SK-N-SH (cell line): ENCODE data around the gene ZBTB43. TPM values are rescaled to one million over a fixed set of nuclear protein-coding genes. Genes with fewer than 3 reads are reported as not detected.
A peak's percentile ranks its signal among the peaks of the same experiment; 100 is the strongest.

Experiments
- CTCF ChIA-PET: fragments of 300-600, 350-600 bp; formaldehyde crosslinking; extraction: SDS; loops from one replicate; lab custom pipeline; 2021; lab: Yijun Ruan, JAX
- POLR2A ChIA-PET: fragments of 350-600 bp; sonication (Branson Sonifier 250); formaldehyde crosslinking; extraction: SDS; loops from one replicate; lab custom pipeline; 2020; ENCODE audit warnings: antibody characterized with exemption, inconsistent platforms; lab: Yijun Ruan, JAX
- DNase-seq: peaks from one replicate; pipeline ENCODE4 v3.0.0; 2012
- H2AFZ ChIP-seq: fragments of 200-600 bp; sonication (generic); 2 replicates; pipeline ENCODE4 v1.8.1; 2016; ENCODE audit warnings: antibody characterized with exemption, mild to moderate bottlenecking, low read depth
- H3F3A ChIP-seq: fragments of 200-600 bp; sonication (generic); replicated peaks from 2 replicates; pipeline ENCODE3; 2016; ENCODE audit warnings: antibody characterized with exemption, mild to moderate bottlenecking; ENCODE audit not compliant: insufficient read depth
- H3K27ac ChIP-seq, 2 experiments: fragments of 200-500 bp in 1 of 2; fragments of 200-600 bp in 1 of 2; sonication (Bioruptor generic) in 1 of 2; sonication (generic), shearing (Covaris generic) in 1 of 2; 2 replicates each; pipeline versions ENCODE4 v1.5.1 to v1.6.1; 2014 to 2016; ENCODE audit warnings: low read depth in 2 of 2, inconsistent platforms in 1 of 2, low read length in 1 of 2, mild to moderate bottlenecking in 1 of 2, mixed read lengths in 1 of 2
- H3K27me3 ChIP-seq: fragments of 200-600 bp; sonication (generic), shearing (Covaris generic); 2 replicates; pipeline ENCODE4 v1.6.1; 2016; ENCODE audit warnings: mixed run types; ENCODE audit not compliant: insufficient read depth
- H3K36me3 ChIP-seq, 2 experiments: fragments of 200-500 bp in 1 of 2; fragments of 200-600 bp in 1 of 2; sonication (Bioruptor generic) in 1 of 2; sonication (generic) in 1 of 2; replicated peaks in 1 of 2; 2 replicates each; pipeline versions ENCODE3 to v1.5.1; 2014 to 2016; ENCODE audit warnings: low read length in 1 of 2, mild to moderate bottlenecking in 1 of 2; ENCODE audit not compliant: insufficient read depth in 2 of 2, control insufficient read depth in 1 of 2
- H3K4me1 ChIP-seq, 2 experiments: fragments of 200-500 bp in 1 of 2; fragments of 200-600 bp in 1 of 2; sonication (Bioruptor generic) in 1 of 2; sonication (generic), shearing (Covaris generic) in 1 of 2; 2 replicates each; pipeline versions ENCODE4 v1.5.1 to v1.6.1; 2014 to 2016; ENCODE audit warnings: low read depth in 1 of 2, low read length in 1 of 2, mixed run types in 1 of 2; ENCODE audit not compliant: insufficient read depth in 2 of 2, control insufficient read depth in 1 of 2
- H3K4me2 ChIP-seq: fragments of 200-600 bp; sonication (generic), shearing (Covaris generic); 2 replicates; pipeline ENCODE4 v1.6.1; 2017; ENCODE audit warnings: mixed run types
- H3K4me3 ChIP-seq, 2 experiments: fragments of 200-500 bp in 1 of 2; fragments of 200-600 bp in 1 of 2; sonication (Bioruptor generic) in 1 of 2; sonication (generic), shearing (Covaris generic) in 1 of 2; 2 replicates each; pipeline versions ENCODE4 v1.5.1 to v1.8.1; 2014 to 2016; ENCODE audit warnings: low read depth in 2 of 2, inconsistent platforms in 1 of 2, low read length in 1 of 2, mild to moderate bottlenecking in 1 of 2, mixed read lengths in 1 of 2, moderate library complexity in 1 of 2
- H3K79me2 ChIP-seq: fragments of 200-600 bp; sonication (generic); 2 replicates; pipeline ENCODE4 v1.8.1; 2017; ENCODE audit warnings: mild to moderate bottlenecking; ENCODE audit not compliant: insufficient read depth
- H3K9ac ChIP-seq: fragments of 200-600 bp; sonication (generic); 2 replicates; pipeline ENCODE4 v1.6.1; 2017; ENCODE audit warnings: mixed run types
- H3K9me2 ChIP-seq: fragments of 200-600 bp; sonication (generic); 2 replicates; pipeline ENCODE4 v1.6.1; 2017; ENCODE audit warnings: mixed run types
- H3K9me3 ChIP-seq: fragments of 200-600 bp; sonication (generic); 2 replicates; pipeline ENCODE4 v1.6.1; 2017; ENCODE audit warnings: mixed run types, mild to moderate bottlenecking, moderate library complexity
- H4K20me1 ChIP-seq: fragments of 200-600 bp; sonication (generic); 2 replicates; pipeline ENCODE4 v1.6.1; 2017; ENCODE audit warnings: mild to moderate bottlenecking, mixed run types; ENCODE audit not compliant: insufficient read depth
- GATA2 ChIP-seq: sonication (generic); formaldehyde crosslinking; IDR thresholded peaks from 2 replicates; pipeline ENCODE4 v1.5.0; 2020; ENCODE audit warnings: mild to moderate bottlenecking, missing genetic modification reagents
- JUND ChIP-seq: IDR thresholded peaks from 2 replicates; pipeline ENCODE4 v1.4.0; 2012
- MXI1 ChIP-seq: IDR thresholded peaks from 2 replicates; pipeline ENCODE4 v1.6.1; 2012; ENCODE audit warnings: mild to moderate bottlenecking, low read depth, low read length, improper control_type of control experiment
- NFIC ChIP-seq: IDR thresholded peaks from 2 replicates; pipeline ENCODE4 v1.4.0; 2012; ENCODE audit warnings: borderline replicate concordance
- NRF1 ChIP-seq: IDR thresholded peaks from 2 replicates; pipeline ENCODE4 v1.6.1; 2012; ENCODE audit warnings: low read depth, mild to moderate bottlenecking, low read length
- RAD21 ChIP-seq: IDR thresholded peaks from 2 replicates; pipeline ENCODE4 v1.6.1; 2012; ENCODE audit warnings: mild to moderate bottlenecking, low read length
- RCOR1 ChIP-seq: fragments of 150-350 bp; IDR thresholded peaks from 2 replicates; pipeline ENCODE4 v1.6.1; 2017; ENCODE audit warnings: antibody characterized with exemption, low read length
- RFX5 ChIP-seq: IDR thresholded peaks from 2 replicates; pipeline ENCODE4 v1.6.1; 2012; ENCODE audit warnings: mild to moderate bottlenecking, improper control_type of control experiment, low read length
- SIN3A ChIP-seq: IDR thresholded peaks from 2 replicates; pipeline ENCODE4 v1.6.1; 2012; ENCODE audit warnings: low read depth, mild to moderate bottlenecking, low read length, moderate library complexity, borderline replicate concordance
- SMC3 ChIP-seq: IDR thresholded peaks from 2 replicates; pipeline ENCODE4 v1.6.1; 2012; ENCODE audit warnings: low read depth, low read length, improper control_type of control experiment
- TAF1 ChIP-seq: IDR thresholded peaks from 2 replicates; pipeline ENCODE4 v1.6.1; 2012; ENCODE audit warnings: low read depth, mild to moderate bottlenecking, low read length, moderate library complexity, borderline replicate concordance
- YY1 ChIP-seq: IDR thresholded peaks from 2 replicates; pipeline ENCODE4 v1.4.0; 2012; ENCODE audit warnings: low read depth, mild to moderate bottlenecking
- WGBS: methylation state at CpG from one replicate; pipeline ENCODE4 v1.1.6; 2017; ENCODE audit warnings: low lambda C conversion rate; 5-methylcytosine and 5-hydroxymethylcytosine counted together
- polyA plus RNA-seq, 3 experiments: library from polyadenylated mRNA; depleted of rRNA; stranded (reverse); fragments of >200 nt; gene quantifications; 2 replicates each; pipeline ENCODE4 v1.2.3, GENCODE V29; 2012
- TF ChIP-seq, protein P1 (sequence below): IDR thresholded peaks from 2 replicates; pipeline ENCODE4 v1.6.1; 2012; ENCODE audit warnings: mild to moderate bottlenecking, low read depth, low read length, moderate library complexity
- TF ChIP-seq, protein P2 (sequence below): fragments of 200-600 bp; sonication (generic); IDR thresholded peaks from 2 replicates; pipeline ENCODE4 v1.6.1; 2017; ENCODE audit warnings: antibody characterized with exemption, mild to moderate bottlenecking, moderate library complexity
- TF ChIP-seq, protein P3 (sequence below): IDR thresholded peaks from 2 replicates; pipeline ENCODE4 v1.4.0; 2012; ENCODE audit warnings: low read depth, borderline replicate concordance
- TF ChIP-seq, protein P4 (sequence below): IDR thresholded peaks from 2 replicates; pipeline ENCODE4 v1.4.0; 2012; ENCODE audit warnings: low read depth
- TF ChIP-seq, protein P5 (sequence below): fragments of 150-350 bp; IDR thresholded peaks from 2 replicates; pipeline ENCODE4 v1.6.1; 2017; ENCODE audit warnings: antibody characterized with exemption, low read length, low read depth, borderline replicate concordance
- TF ChIP-seq, protein P6 (sequence below): IDR thresholded peaks from 2 replicates; pipeline ENCODE4 v1.4.0; 2012; ENCODE audit warnings: low read depth, borderline replicate concordance
- TF ChIP-seq, protein P7 (sequence below): IDR thresholded peaks from 2 replicates; pipeline ENCODE4; 2012

ZBTB43 gene
- polyA plus RNA-seq, 1 of the 3 experiments (the other 2 are of a cell fraction) = 3.5 TPM

DNA sequence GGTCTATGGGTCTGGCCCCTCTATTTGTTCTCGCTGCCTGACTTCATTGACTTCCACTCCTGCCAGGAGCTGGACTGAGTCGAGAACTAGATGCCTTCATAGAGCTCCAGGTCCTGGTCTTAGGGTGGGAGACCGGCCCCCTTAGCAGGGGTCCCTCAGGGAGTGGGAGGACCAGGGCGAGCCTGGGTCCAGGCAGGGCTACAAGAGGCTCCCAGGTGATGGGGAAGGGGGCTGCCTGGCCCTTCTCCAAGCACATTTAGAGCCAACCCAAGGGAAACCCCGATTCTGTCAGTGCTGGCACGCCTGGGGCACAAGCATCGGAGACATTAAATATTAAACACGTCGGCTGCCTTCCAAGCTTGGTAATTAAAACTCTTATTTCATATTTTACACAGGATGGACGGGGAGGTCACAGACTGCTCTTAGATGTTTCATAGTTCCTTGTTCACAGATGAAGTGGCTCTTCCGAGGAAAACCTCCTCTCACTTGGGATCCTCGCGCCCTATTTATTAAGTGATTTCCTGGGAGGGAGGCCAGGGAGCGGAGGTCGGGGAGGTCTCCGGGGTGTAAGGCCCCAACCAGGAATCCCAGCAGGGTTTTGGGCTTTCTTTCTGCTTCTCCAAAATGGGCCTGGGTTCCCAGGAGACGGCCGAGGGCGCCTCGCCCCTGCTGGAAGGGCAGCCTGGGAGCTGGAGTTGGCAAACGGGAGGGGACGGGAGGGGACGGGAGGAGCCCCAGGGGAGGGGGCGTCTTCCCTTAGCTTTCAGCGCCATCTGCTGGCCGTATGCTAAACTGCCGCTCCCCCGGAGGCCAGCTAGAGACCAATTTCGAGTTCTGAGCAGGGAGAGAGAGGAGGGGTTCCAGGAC, 23.4 kb upstream of the ZBTB43 start:
- H4K20me1 ChIP-seq = no peaks in the 10 kb centered on the region
- peak overlapping the region; percentile 47; the same call in 1 of the 2 replicates for H3K4me2 ChIP-seq
- no peaks in the 10 kb centered on the region for H3K36me3 ChIP-seq
- H3K9me3 ChIP-seq = no peaks in the 10 kb centered on the region
- DNase-seq = peak; percentile 93
- H3F3A ChIP-seq = no peaks in the 10 kb centered on the region
- H3K9me2 ChIP-seq = no peaks in the 10 kb centered on the region
- CTCF ChIA-PET = interaction anchor here (0.5 to 17.1 kb wide), 70 partner anchors 9 to 300 kb away, joined by 3 to 502 read pairs (median 5); partner anchors contain the start of genes LMX1B and ZBTB43
- H3K4me1 ChIP-seq = peaks cover 0 to 2% of the 10 kb centered on the region in 2 experiments; a peak in 1 of 4 replicates
- no peak overlapping the region for H3K27ac ChIP-seq
- WGBS = 39% methylated on average over 22 of the region's 29 CpGs
- POLR2A ChIA-PET = interaction anchor here (1.0 kb wide), 1 partner anchor 76 kb away, joined by 7 read pairs; no protein-coding TSS in a partner anchor
- no peak overlapping the region; a peak in 1 of 4 replicates for H3K4me3 ChIP-seq
- H3K27me3 ChIP-seq = peaks cover 12% of the 10 kb centered on the region; the same call in 1 of the 2 replicates
- no peaks in the 10 kb centered on the region for H3K79me2 ChIP-seq
- no peak overlapping the region for H3K9ac ChIP-seq
- H2AFZ ChIP-seq = 0 out of 2 replicates have a peak overlapping the region, but pooled peaks have one; percentile 69
- TF ChIP-seq TAF1 (no peak), RFX5 (no peak), SIN3A (no peak), MXI1 (no peak), JUND (no peak), RAD21 (peak; percentile 96), RCOR1 (no peak), SMC3 (peak; percentile 73), GATA2 (CRISPR knock-in tag) (no peak), NRF1 (no peak), YY1 (no peak), NFIC (no peak)
- TF ChIP-seq, protein P1, sequence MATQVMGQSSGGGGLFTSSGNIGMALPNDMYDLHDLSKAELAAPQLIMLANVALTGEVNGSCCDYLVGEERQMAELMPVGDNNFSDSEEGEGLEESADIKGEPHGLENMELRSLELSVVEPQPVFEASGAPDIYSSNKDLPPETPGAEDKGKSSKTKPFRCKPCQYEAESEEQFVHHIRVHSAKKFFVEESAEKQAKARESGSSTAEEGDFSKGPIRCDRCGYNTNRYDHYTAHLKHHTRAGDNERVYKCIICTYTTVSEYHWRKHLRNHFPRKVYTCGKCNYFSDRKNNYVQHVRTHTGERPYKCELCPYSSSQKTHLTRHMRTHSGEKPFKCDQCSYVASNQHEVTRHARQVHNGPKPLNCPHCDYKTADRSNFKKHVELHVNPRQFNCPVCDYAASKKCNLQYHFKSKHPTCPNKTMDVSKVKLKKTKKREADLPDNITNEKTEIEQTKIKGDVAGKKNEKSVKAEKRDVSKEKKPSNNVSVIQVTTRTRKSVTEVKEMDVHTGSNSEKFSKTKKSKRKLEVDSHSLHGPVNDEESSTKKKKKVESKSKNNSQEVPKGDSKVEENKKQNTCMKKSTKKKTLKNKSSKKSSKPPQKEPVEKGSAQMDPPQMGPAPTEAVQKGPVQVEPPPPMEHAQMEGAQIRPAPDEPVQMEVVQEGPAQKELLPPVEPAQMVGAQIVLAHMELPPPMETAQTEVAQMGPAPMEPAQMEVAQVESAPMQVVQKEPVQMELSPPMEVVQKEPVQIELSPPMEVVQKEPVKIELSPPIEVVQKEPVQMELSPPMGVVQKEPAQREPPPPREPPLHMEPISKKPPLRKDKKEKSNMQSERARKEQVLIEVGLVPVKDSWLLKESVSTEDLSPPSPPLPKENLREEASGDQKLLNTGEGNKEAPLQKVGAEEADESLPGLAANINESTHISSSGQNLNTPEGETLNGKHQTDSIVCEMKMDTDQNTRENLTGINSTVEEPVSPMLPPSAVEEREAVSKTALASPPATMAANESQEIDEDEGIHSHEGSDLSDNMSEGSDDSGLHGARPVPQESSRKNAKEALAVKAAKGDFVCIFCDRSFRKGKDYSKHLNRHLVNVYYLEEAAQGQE = no peak
- TF ChIP-seq, protein P2, sequence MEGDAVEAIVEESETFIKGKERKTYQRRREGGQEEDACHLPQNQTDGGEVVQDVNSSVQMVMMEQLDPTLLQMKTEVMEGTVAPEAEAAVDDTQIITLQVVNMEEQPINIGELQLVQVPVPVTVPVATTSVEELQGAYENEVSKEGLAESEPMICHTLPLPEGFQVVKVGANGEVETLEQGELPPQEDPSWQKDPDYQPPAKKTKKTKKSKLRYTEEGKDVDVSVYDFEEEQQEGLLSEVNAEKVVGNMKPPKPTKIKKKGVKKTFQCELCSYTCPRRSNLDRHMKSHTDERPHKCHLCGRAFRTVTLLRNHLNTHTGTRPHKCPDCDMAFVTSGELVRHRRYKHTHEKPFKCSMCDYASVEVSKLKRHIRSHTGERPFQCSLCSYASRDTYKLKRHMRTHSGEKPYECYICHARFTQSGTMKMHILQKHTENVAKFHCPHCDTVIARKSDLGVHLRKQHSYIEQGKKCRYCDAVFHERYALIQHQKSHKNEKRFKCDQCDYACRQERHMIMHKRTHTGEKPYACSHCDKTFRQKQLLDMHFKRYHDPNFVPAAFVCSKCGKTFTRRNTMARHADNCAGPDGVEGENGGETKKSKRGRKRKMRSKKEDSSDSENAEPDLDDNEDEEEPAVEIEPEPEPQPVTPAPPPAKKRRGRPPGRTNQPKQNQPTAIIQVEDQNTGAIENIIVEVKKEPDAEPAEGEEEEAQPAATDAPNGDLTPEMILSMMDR = peak; percentile 93
- TF ChIP-seq, protein P3, sequence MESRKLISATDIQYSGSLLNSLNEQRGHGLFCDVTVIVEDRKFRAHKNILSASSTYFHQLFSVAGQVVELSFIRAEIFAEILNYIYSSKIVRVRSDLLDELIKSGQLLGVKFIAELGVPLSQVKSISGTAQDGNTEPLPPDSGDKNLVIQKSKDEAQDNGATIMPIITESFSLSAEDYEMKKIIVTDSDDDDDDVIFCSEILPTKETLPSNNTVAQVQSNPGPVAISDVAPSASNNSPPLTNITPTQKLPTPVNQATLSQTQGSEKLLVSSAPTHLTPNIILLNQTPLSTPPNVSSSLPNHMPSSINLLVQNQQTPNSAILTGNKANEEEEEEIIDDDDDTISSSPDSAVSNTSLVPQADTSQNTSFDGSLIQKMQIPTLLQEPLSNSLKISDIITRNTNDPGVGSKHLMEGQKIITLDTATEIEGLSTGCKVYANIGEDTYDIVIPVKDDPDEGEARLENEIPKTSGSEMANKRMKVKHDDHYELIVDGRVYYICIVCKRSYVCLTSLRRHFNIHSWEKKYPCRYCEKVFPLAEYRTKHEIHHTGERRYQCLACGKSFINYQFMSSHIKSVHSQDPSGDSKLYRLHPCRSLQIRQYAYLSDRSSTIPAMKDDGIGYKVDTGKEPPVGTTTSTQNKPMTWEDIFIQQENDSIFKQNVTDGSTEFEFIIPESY = no peak
- TF ChIP-seq, protein P4, sequence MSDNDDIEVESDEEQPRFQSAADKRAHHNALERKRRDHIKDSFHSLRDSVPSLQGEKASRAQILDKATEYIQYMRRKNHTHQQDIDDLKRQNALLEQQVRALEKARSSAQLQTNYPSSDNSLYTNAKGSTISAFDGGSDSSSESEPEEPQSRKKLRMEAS = no peak
- TF ChIP-seq, protein P5, sequence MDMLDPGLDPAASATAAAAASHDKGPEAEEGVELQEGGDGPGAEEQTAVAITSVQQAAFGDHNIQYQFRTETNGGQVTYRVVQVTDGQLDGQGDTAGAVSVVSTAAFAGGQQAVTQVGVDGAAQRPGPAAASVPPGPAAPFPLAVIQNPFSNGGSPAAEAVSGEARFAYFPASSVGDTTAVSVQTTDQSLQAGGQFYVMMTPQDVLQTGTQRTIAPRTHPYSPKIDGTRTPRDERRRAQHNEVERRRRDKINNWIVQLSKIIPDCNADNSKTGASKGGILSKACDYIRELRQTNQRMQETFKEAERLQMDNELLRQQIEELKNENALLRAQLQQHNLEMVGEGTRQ = no peak
- TF ChIP-seq, protein P6, sequence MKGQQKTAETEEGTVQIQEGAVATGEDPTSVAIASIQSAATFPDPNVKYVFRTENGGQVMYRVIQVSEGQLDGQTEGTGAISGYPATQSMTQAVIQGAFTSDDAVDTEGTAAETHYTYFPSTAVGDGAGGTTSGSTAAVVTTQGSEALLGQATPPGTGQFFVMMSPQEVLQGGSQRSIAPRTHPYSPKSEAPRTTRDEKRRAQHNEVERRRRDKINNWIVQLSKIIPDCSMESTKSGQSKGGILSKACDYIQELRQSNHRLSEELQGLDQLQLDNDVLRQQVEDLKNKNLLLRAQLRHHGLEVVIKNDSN = no peak
- TF ChIP-seq, protein P7, sequence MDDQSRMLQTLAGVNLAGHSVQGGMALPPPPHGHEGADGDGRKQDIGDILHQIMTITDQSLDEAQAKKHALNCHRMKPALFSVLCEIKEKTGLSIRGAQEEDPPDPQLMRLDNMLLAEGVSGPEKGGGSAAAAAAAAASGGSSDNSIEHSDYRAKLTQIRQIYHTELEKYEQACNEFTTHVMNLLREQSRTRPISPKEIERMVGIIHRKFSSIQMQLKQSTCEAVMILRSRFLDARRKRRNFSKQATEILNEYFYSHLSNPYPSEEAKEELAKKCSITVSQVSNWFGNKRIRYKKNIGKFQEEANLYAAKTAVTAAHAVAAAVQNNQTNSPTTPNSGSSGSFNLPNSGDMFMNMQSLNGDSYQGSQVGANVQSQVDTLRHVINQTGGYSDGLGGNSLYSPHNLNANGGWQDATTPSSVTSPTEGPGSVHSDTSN = no peak
